Kidney epithelial cell (primary cell): ENCODE data around the gene SETD4. TPM values are rescaled to one million over a fixed set of nuclear protein-coding genes. Genes with fewer than 3 reads are reported as not detected.
A peak's percentile ranks its signal among the peaks of the same experiment; 100 is the strongest.

Experiments
- DNase-seq: peaks from one replicate; pipeline ENCODE4 v3.0.0-alpha.2; 2010; ENCODE audit warnings: low read depth
- H3K27me3 ChIP-seq: 2 replicates; pipeline ENCODE4 v1.6.0; 2011; ENCODE audit warnings: low read length; ENCODE audit not compliant: control insufficient read depth, insufficient read depth
- H3K36me3 ChIP-seq: 2 replicates; pipeline ENCODE4 v1.5.1; 2011; ENCODE audit warnings: low read length; ENCODE audit not compliant: control insufficient read depth, insufficient read depth
- H3K4me3 ChIP-seq: 2 replicates; pipeline ENCODE4 v1.5.1; 2011; ENCODE audit warnings: low read depth, mild to moderate bottlenecking, control low read depth, low read length
- total RNA-seq: library from RNA; depleted of rRNA; stranded (reverse); fragments of >200 nt; gene quantifications from 2 replicates; pipeline ENCODE4 v1.2.3, GENCODE V29; 2015
- TF ChIP-seq, protein P1 (sequence below): IDR thresholded peaks from 2 replicates; pipeline ENCODE4 v1.5.1; 2011; ENCODE audit warnings: mild to moderate bottlenecking, moderate library complexity, low read length, control low read depth, inconsistent platforms; ENCODE audit not compliant: insufficient read depth, poor library complexity, severe bottlenecking

SETD4 gene
- total RNA-seq, 1 donor from 2014 or later: 17.9 TPM

DNA sequence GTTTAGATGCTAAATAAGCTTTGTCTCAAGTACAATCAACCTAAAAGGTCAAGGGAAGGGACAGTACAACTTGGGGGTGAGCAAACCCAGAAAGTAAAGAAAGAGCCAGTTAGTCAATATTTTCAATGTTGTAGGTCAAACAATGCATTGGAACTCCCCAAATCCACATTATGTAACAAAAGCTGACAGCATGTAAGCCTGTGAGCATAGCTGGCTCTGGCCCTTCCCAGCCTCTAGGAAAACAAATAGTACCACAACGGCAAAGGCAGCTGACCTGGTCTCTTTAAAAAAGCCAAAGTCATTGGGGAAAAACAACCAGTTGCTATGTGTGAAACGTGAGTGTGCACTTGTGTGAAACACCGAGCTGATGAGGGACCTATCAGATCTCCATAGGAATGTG, 12.9 kb upstream of the SETD4 start:
- Histone ChIP-seq H3K36me3 (peaks cover 1% of the 10 kb centered on the region), H3K4me3 (no peak overlapping the region), H3K27me3 (no peaks in the 10 kb centered on the region)
- no peak for DNase-seq
- TF ChIP-seq, protein P1, sequence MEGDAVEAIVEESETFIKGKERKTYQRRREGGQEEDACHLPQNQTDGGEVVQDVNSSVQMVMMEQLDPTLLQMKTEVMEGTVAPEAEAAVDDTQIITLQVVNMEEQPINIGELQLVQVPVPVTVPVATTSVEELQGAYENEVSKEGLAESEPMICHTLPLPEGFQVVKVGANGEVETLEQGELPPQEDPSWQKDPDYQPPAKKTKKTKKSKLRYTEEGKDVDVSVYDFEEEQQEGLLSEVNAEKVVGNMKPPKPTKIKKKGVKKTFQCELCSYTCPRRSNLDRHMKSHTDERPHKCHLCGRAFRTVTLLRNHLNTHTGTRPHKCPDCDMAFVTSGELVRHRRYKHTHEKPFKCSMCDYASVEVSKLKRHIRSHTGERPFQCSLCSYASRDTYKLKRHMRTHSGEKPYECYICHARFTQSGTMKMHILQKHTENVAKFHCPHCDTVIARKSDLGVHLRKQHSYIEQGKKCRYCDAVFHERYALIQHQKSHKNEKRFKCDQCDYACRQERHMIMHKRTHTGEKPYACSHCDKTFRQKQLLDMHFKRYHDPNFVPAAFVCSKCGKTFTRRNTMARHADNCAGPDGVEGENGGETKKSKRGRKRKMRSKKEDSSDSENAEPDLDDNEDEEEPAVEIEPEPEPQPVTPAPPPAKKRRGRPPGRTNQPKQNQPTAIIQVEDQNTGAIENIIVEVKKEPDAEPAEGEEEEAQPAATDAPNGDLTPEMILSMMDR: no peak

DNA sequence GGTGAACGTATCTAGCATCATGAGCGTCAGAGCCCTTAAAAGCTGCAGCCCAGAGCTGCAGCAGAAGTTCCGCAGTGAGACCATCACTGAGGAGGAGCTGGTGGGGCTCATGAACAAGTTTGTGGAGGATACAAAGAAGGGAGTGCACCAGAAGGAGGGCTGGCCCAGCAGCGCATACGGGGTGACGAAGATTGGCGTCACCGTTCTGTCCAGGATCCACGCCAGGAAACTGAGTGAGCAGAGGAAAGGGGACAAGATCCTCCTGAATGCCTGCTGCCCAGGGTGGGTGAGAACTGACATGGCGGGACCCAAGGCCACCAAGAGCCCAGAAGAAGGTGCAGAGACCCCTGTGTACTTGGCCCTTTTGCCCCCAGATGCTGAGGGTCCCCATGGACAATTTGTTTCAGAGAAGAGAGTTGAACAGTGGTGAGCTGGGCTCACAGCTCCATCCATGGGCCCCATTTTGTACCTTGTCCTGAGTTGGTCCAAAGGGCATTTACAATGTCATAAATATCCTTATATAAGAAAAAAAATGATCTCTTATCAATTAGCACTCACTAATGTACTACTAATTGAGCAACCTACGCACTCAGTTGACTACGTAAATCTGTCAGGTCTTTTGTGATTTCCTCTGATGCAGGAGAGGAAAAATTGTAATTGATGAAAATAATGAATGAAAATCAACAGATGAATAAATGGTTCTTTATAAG, 12.3 kb upstream of the SETD4 start:
- Histone ChIP-seq H3K27me3 (no peaks in the 10 kb centered on the region), H3K36me3 (peaks cover 1% of the 10 kb centered on the region), H3K4me3 (no peak overlapping the region)
- TF ChIP-seq, protein P1: no peak
- no peak for DNase-seq

DNA sequence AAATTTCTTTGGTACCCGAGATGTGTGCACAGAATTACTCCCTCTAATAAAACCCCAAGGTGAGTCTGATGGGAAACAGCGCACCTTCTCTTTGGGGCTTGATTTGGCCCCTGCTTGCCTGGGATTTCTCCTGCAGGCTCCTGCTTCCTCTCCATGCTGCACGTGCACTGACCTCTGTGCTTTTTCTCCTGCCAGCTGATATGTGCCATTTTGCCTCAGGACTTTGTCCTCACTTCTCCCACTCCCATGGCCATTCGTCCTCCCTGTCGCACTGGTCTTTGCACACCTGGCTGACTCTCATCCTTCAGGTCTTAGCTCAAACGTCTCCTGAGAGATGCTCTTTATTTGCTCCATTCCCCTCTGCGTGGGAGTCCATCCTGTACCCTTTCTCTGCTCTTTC, 10.7 kb upstream of the SETD4 start:
- TF ChIP-seq, protein P1: no peak
- Histone ChIP-seq H3K36me3 (peaks cover 1% of the 10 kb centered on the region), H3K4me3 (no peak overlapping the region), H3K27me3 (no peaks in the 10 kb centered on the region)
- DNase-seq: no peak

DNA sequence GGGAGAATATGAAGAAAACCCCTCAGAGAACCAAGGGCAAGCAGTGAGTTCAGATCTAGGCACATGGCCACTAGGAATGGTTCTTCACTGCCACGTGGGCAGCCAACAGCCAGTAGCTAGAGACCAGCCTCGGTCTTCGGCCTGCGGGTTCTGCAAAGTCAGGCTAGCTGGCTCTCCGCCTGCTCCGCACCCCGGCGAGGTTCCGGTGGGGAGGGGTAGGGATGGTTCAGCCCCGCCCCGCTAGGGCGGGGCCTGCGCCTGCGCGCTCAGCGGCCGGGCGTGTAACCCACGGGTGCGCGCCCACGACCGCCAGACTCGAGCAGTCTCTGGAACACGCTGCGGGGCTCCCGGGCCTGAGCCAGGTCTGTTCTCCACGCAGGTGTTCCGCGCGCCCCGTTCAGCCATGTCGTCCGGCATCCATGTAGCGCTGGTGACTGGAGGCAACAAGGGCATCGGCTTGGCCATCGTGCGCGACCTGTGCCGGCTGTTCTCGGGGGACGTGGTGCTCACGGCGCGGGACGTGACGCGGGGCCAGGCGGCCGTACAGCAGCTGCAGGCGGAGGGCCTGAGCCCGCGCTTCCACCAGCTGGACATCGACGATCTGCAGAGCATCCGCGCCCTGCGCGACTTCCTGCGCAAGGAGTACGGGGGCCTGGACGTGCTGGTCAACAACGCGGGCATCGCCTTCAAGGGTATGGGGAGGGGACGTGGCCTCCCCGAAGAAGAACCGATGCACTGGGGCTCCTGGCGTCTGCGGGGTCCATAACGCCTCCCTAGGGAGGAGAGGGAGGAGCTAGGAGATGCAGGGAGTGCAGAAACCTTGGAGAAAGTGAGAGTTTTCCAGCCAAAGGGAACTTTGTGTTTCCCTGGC, 9.6 kb upstream of the SETD4 start, which contains the start of gene CBR1:
TSS of gene CBR1 (plus strand) at position 312 of the 871 bp plus-strand sequence. CDS start at position 404, 92 bp downstream.
- no peaks in the 10 kb centered on the region for H3K27me3 ChIP-seq
- H3K4me3 ChIP-seq: peak within 1 kb of the TSS; percentile 80
- TF ChIP-seq, protein P1: no peak
- DNase-seq: peak; percentile 53
- peaks cover 1% of the 10 kb centered on the region for H3K36me3 ChIP-seq

DNA sequence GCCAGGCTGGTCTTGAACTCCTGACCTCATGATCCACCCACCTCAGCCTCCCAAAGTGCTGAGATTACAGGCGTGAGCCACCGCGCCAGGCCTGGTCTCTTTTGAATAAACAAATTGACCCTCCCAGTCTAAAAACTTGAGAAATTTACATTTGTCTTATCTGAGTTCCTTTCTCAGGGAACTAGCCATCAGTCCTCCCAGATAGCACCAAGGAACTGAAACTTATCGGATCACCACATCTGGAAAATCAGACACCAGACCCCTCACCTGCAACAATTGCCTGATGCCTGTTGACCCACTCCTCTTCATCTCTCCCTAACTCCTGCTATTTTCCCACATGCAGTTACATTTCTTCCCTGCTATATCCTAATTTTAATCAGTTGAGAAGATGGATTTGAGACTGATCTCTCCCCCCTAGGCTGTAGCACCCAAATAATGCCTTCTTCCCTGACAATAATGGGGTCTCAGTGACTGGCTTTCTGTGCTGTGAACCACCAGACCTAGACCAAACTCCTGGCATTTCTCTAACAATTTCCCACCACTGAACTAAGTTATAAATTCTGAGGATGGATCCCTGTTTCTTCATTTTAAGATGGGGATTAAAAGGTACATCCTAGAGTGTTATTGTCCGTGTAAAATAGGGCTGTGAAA, 8.5 kb upstream of the SETD4 start:
- Histone ChIP-seq H3K27me3 (no peaks in the 10 kb centered on the region), H3K36me3 (peaks cover 1% of the 10 kb centered on the region), H3K4me3 (no peak overlapping the region)
- no peak for DNase-seq
- TF ChIP-seq, protein P1: no peak
